GM18517 (cell line): ENCODE results near the gene RTEL1.

Source experiments
- ATAC-seq: cut with Tn5 transposase; IDR thresholded peaks from one replicate; pipeline ENCODE4 v1.9.1; 2021; ENCODE audit warnings: mild to moderate bottlenecking, moderate library complexity; ENCODE audit not compliant: unreplicated experiment

Gene RTEL1

DNA sequence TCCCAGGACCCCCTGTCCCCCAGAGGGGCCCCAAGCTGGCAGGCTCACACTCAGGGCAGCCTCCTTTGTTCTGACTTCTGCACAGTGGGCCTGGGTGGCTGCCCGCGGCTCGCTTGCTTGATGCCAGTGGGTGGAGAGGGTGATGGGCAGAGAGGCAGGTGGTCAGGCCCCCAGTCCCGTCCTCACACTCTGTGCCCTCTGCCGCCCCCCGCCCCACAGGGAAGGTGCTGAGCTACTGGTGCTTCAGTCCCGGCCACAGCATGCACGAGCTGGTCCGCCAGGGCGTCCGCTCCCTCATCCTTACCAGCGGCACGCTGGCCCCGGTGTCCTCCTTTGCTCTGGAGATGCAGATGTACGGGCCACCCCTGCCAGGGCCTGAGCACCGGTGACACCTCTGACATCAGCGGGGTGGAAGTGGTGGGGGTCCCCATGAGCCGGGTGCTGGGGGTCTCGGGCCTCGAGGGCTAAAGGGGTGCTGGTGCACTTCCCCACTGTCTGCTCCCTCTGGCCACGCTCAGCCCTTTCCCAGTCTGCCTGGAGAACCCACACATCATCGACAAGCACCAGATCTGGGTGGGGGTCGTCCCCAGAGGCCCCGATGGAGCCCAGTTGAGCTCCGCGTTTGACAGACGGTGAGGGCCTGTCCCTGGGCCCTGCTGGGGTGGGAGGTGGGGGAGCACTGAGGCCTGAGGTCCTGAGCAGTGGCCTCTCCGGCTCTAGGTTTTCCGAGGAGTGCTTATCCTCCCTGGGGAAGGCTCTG is 29.5 kb downstream of the RTEL1 start:
- no peak for ATAC-seq

- no peak for ATAC-seq
Observed at GRCh38 chr20:63688228-63689045, 30.3 kb downstream of the RTEL1 start.

- ATAC-seq = no peak
Observed at GRCh38 chr20:63689046-63690002, 31.2 kb downstream of the RTEL1 start.

DNA sequence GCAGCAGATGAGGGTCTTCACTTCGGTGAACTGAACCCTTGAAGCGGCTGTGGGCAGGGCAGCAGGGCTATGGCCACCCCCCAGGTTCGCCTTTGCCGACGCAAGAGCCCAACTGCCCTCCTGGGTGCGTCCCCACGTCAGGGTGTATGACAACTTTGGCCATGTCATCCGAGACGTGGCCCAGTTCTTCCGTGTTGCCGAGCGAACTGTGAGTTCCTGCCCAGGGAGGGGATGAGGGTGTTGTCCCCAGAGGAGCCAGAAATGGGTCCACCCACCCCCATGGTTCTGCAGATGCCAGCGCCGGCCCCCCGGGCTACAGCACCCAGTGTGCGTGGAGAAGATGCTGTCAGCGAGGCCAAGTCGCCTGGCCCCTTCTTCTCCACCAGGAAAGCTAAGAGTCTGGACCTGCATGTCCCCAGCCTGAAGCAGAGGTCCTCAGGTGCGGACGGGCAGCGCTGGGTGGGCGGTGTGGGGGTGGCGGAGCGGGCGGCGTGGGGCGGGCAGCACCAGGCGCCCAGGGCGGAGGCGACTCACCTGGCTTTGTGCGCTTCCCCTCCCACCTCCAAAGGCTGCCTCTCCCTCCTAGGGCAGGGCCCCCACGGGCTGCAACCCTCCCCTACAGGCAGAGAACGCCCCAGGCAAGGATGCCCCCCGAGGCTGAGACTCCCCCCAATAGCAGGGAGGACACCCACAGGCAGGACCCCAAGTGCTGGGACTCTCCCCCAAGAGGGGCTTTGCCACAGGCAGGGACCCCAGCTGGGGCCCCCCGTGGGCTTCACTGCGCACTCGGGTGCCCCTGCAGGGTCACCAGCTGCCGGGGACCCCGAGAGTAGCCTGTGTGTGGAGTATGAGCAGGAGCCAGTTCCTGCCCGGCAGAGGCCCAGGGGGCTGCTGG is 32.1 kb downstream of the RTEL1 start:
- no peak for ATAC-seq

GRCh38 chr20:63690898-63691710 is 33.0 kb downstream of the RTEL1 start:
- ATAC-seq = no peak

- no peak for ATAC-seq
Observed at GRCh38 chr20:63691711-63692435, 33.8 kb downstream of the RTEL1 start.

- no peak for ATAC-seq
Observed at GRCh38 chr20:63692436-63693082, 34.4 kb downstream of the RTEL1 start.

GRCh38 chr20:63693083-63693732 is 35.1 kb downstream of the RTEL1 start:
- ATAC-seq = no peak

- no peak for ATAC-seq
Observed at GRCh38 chr20:63693733-63694583, 35.8 kb downstream of the RTEL1 start.

DNA sequence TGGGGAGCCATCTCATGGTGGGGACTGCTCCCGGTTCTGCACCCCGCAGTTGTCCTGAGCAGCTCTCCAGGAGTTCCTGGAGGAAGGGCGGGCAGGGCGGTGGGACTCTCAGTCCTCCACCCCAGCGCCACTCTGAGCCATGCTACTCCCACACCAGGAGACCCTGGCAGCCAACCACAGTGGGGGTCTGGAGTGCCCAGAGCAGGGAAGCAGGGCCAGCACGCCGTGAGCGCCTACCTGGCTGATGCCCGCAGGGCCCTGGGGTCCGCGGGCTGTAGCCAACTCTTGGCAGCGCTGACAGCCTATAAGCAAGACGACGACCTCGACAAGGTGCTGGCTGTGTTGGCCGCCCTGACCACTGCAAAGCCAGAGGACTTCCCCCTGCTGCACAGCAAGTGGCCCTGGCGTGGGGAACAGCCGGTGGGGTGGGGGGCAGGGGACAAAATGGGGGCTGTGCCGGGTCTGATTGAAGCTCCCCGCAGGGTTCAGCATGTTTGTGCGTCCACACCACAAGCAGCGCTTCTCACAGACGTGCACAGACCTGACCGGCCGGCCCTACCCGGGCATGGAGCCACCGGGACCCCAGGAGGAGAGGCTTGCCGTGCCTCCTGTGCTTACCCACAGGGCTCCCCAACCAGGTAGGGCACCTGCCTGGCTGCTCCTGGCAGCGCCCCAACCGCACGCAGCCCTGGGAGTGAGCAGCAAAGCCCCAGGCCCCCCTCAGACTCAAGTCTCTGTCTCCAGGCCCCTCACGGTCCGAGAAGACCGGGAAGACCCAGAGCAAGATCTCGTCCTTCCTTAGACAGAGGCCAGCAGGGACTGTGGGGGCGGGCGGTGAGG is 36.7 kb downstream of the RTEL1 start:
- ATAC-seq = no peak

DNA sequence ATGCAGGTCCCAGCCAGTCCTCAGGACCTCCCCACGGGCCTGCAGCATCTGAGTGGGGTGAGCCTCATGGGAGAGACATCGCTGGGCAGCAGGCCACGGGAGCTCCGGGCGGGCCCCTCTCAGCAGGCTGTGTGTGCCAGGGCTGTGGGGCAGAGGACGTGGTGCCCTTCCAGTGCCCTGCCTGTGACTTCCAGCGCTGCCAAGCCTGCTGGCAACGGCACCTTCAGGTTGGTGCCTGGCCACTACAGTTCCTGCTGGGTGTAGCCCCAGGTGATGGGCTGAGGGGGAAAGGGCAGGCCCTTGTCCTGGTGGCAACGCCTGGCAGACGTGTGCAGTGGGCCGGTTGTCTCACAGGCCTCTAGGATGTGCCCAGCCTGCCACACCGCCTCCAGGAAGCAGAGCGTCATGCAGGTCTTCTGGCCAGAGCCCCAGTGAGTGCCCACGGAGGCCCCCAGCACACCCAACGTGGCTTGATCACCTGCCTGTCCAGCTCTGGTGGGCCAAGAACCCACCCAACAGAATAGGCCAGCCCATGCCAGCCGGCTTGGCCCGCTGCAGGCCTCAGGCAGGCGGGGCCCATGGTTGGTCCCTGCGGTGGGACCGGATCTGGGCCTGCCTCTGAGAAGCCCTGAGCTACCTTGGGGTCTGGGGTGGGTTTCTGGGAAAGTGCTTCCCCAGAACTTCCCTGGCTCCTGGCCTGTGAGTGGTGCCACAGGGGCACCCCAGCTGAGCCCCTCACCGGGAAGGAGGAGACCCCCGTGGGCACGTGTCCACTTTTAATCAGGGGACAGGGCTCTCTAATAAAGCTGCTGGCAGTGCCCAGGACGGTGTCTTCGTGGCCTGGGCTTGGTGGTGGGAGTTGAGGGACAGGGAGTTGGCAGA is 37.6 kb downstream of the RTEL1 start:
- ATAC-seq = no peak

DNA sequence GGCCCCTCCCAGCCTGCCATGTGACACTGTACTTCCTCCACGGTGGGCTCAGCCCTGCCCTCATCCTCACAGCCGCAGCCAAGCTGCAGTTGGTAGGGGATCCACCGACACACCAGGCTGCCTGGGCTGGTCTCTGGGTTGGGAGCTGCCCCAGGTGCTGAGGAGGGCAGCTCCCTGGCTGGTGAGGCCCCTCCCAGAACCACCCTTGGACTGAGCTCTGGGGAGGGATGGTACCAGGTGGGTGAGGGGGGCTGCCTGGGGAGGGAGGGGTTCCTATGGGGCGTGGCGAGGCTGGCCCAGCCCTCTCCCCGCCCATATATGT is 38.2 kb downstream of the RTEL1 start:
- no peak for ATAC-seq

DNA sequence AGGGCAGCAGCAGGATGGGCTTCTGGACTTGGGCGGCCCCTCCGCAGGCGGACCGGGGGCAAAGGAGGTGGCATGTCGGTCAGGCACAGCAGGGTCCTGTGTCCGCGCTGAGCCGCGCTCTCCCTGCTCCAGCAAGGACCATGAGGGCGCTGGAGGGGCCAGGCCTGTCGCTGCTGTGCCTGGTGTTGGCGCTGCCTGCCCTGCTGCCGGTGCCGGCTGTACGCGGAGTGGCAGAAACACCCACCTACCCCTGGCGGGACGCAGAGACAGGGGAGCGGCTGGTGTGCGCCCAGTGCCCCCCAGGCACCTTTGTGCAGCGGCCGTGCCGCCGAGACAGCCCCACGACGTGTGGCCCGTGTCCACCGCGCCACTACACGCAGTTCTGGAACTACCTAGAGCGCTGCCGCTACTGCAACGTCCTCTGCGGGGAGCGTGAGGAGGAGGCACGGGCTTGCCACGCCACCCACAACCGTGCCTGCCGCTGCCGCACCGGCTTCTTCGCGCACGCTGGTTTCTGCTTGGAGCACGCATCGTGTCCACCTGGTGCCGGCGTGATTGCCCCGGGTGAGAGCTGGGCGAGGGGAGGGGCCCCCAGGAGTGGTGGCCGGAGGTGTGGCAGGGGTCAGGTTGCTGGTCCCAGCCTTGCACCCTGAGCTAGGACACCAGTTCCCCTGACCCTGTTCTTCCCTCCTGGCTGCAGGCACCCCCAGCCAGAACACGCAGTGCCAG is 38.7 kb downstream of the RTEL1 start, which contains the start of gene TNFRSF6B:
TNFRSF6B (plus strand) TSS at position 25 of the 729 bp plus-strand sequence; CDS start at position 141, 116 bp downstream.
- ATAC-seq = no peak

DNA sequence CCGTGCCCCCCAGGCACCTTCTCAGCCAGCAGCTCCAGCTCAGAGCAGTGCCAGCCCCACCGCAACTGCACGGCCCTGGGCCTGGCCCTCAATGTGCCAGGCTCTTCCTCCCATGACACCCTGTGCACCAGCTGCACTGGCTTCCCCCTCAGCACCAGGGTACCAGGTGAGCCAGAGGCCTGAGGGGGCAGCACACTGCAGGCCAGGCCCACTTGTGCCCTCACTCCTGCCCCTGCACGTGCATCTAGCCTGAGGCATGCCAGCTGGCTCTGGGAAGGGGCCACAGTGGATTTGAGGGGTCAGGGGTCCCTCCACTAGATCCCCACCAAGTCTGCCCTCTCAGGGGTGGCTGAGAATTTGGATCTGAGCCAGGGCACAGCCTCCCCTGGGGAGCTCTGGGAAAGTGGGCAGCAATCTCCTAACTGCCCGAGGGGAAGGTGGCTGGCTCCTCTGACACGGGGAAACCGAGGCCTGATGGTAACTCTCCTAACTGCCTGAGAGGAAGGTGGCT is 39.3 kb downstream of the RTEL1 start:
- no peak for ATAC-seq
